Naive thymus-derived CD8-positive, alpha-beta T cell (primary cell): ENCODE measurements around the gene FBLN1. TPM values are rescaled to one million over a fixed set of nuclear protein-coding genes. Genes with fewer than 3 reads are reported as not detected.
"Not testable (repeated sequence)": the region's sequence is repeated elsewhere in the genome, so short reads cannot be mapped to it uniquely, and the experiment has no call there.

ENCODE experiments used
- ATAC-seq, 2 donors: fragments of 150-1000 bp; cut with Tn5 transposase in 1 of 2; sonication (Bioruptor Pico), chemical (Tn5 transposase) in 1 of 2; 1 replicate in 1 of 2; 2 replicates in 1 of 2; pipeline ENCODE4 v1.10.0; 2021; ENCODE audit warnings: mild to moderate bottlenecking in 2 of 2, moderate library complexity in 2 of 2
- POLR2A ChIA-PET: fragments of 350-600 bp; sonication (Branson Sonifier 250); formaldehyde crosslinking; loops from one replicate; lab custom pipeline; 2021; ENCODE audit warnings: antibody characterized with exemption; lab: Charles Lee
- DNase-seq, 10 donors: peaks; one replicate each; pipeline versions ENCODE4 v3.0.0 to v3.0.0-alpha.2; 2020 to 2022
- H3K27ac Mint-ChIP-seq, 10 donors: one replicate each; pipeline ENCODE4 v1.8.0; 2020 to 2022; ENCODE audit warnings: mild to moderate bottlenecking in 10 of 10, mixed read lengths in 10 of 10, moderate library complexity in 4 of 10, inconsistent platforms in 1 of 10
- H3K27me3 Mint-ChIP-seq, 5 donors: one replicate each; pipeline ENCODE4 v1.8.0; 2021 to 2022; ENCODE audit warnings: mixed read lengths in 5 of 5
- H3K36me3 Mint-ChIP-seq, 3 donors: one replicate each; pipeline ENCODE4 v1.8.0; 2020 to 2022; ENCODE audit warnings: mixed read lengths in 3 of 3, mild to moderate bottlenecking in 2 of 3, inconsistent platforms in 1 of 3
- H3K4me1 Mint-ChIP-seq, 4 donors: one replicate each; pipeline ENCODE4 v1.8.0; 2021 to 2022; ENCODE audit warnings: mixed read lengths in 4 of 4
- H3K4me3 Mint-ChIP-seq, 10 donors: one replicate each; pipeline ENCODE4 v1.8.0; 2020 to 2022; ENCODE audit warnings: mild to moderate bottlenecking in 10 of 10, mixed read lengths in 10 of 10, moderate library complexity in 6 of 10, inconsistent platforms in 1 of 10
- H3K9me3 Mint-ChIP-seq, 9 donors: one replicate each; pipeline ENCODE4 v1.8.0; 2020 to 2022; ENCODE audit warnings: mixed read lengths in 9 of 9, mild to moderate bottlenecking in 3 of 9, inconsistent platforms in 1 of 9, moderate library complexity in 1 of 9
- polyA plus RNA-seq, 3 donors: library from polyadenylated mRNA; unstranded; fragments of 300-500 nt; fragmentation: Illumina TruSeq; gene quantifications; one replicate each; pipeline ENCODE4 v1.2.3, GENCODE V29; 2021
- total RNA-seq, 8 experiments: library from RNA in 2 of 8; stranded (reverse) in 2 of 8; gene quantifications; one replicate each; pipeline ENCODE4 v1.2.3 and lab custom pipeline; 2021 to 2026

Gene FBLN1
- total and polyA plus RNA-seq, 5 experiments from 2014 or later, result not detected

DNA sequence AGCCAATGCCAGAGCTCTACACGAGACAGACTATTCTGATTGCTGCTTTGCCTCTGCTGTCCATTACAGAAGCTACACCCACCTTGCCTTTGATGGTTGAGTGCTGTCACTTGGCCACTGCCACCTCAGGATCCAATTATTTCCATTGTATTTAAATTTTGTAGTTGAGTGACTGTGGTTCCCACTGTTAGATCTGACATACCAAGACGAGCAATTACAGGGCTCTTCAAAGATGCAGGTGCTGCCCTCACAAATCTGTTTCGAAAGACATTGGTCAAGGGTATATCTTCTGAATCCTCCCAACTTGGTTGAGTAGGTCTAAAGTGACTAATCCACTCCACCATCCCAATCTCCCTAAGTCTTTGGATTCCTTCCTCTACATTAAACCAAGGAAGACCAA is 57.4 kb downstream of the FBLN1 start:
- DNase-seq, H3K4me3 Mint-ChIP-seq, H3K4me1 Mint-ChIP-seq, H3K27ac Mint-ChIP-seq, POLR2A ChIA-PET, ATAC-seq: not testable (repeated sequence)
- Mint-ChIP-seq H3K27me3 (peaks cover 4 to 18% (median 14%) of the 10 kb centered on the region in 5 donors), H3K9me3 (peaks cover 0 to 31% (median 12%) of the 10 kb centered on the region in 9 donors), H3K36me3 (peaks cover 0 to 18% (median 0%) of the 10 kb centered on the region in 3 donors)

DNA sequence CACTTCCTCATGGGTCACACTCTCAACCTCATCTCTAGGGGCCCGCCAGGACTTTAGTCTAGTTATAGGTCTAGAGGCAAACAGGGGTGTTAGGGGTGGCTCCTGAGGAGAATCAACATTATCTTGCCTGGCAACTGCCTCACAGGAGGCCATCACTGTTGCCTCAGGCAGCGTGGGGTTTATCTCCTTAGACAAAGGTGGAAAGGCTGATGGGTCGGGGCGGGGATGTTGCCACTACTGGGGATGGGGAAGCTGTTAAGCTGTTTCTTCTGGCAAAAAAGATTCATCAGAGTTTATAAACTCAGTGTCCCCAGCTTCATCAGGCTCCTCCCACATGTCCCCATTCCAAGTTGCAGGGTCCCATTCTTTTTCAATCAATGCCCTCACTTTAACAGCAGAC is 58.1 kb downstream of the FBLN1 start:
- Mint-ChIP-seq H3K27me3 (peaks cover 6 to 20% (median 18%) of the 10 kb centered on the region in 5 donors), H3K9me3 (peaks cover 0 to 31% (median 12%) of the 10 kb centered on the region in 9 donors), H3K36me3 (peaks cover 0 to 18% (median 0%) of the 10 kb centered on the region in 3 donors)
- POLR2A ChIA-PET, H3K27ac Mint-ChIP-seq, H3K4me1 Mint-ChIP-seq, ATAC-seq, DNase-seq, H3K4me3 Mint-ChIP-seq: not testable (repeated sequence)

DNA sequence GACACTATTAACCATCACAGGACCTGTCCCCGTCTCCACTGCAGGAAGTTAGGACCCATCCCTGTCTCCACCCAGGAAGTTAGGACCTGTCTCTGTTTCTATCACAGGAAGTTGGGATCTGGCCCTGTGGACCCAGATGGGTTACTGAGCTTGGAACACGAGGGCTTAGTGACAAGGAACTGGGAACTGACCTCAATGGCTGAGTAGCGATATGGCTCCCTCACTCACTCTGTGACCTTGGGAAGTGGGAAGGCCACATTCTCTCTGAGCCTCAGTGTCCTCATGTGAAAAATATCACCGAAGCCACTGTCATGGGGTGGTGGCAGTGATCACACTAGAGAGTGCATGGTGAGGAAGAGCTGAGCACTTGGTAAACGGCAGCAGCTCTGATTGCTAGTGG is 59.4 kb downstream of the FBLN1 start:
- peaks cover 6 to 28% (median 15%) of the 10 kb centered on the region in 5 donors for H3K27me3 Mint-ChIP-seq
- POLR2A ChIA-PET, result no interaction called here
- H3K27ac Mint-ChIP-seq, result no peak overlapping the region
- H3K36me3 Mint-ChIP-seq, result peaks cover 0 to 18% (median 0%) of the 10 kb centered on the region in 3 donors
- H3K9me3 Mint-ChIP-seq, result peaks cover 0 to 31% (median 12%) of the 10 kb centered on the region in 9 donors
- no peaks in the 10 kb centered on the region for H3K4me1 Mint-ChIP-seq
- no peak for DNase-seq
- no peak overlapping the region for H3K4me3 Mint-ChIP-seq
- no peak for ATAC-seq

DNA sequence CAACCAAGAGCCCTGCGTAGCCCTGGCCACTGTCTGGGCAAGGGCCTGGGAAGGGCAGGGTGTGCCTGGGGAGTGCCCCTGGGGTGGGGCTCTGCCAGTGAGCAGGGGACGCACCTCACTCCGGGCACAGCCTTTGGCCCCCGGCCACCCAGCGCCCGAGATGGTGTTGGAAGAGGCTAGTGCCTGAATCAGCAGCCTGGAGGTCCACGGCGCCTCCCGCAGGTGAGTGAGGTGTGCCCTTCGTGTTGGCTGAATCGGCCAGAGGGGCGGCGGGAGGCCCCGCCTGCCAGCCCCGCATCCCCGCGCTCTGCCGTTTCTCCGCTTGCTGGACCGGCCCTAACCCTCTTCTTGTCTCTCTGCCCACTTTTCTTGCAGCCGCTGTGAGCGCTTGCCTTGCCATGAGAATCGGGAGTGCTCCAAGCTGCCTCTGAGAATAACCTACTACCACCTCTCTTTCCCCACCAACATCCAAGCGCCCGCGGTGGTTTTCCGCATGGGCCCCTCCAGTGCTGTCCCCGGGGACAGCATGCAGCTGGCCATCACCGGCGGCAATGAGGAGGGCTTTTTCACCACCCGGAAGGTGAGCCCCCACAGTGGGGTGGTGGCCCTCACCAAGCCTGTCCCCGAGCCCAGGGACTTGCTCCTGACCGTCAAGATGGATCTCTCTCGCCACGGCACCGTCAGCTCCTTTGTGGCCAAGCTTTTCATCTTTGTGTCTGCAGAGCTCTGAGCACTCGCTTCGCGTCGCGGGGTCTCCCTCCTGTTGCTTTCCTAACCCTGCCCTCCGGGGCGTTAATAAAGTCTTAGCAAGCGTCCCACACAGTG is 60.1 kb downstream of the FBLN1 start:
- peaks cover 0 to 31% (median 12%) of the 10 kb centered on the region in 9 donors for H3K9me3 Mint-ChIP-seq
- H3K36me3 Mint-ChIP-seq, result peaks cover 0 to 18% (median 0%) of the 10 kb centered on the region in 3 donors
- no peak for DNase-seq
- no peak overlapping the region for H3K27ac Mint-ChIP-seq
- no peak for ATAC-seq
- no peaks in the 10 kb centered on the region for H3K4me1 Mint-ChIP-seq
- H3K4me3 Mint-ChIP-seq, result no peak overlapping the region
- POLR2A ChIA-PET, result no interaction called here
- peaks cover 6 to 33% (median 19%) of the 10 kb centered on the region in 5 donors for H3K27me3 Mint-ChIP-seq

DNA sequence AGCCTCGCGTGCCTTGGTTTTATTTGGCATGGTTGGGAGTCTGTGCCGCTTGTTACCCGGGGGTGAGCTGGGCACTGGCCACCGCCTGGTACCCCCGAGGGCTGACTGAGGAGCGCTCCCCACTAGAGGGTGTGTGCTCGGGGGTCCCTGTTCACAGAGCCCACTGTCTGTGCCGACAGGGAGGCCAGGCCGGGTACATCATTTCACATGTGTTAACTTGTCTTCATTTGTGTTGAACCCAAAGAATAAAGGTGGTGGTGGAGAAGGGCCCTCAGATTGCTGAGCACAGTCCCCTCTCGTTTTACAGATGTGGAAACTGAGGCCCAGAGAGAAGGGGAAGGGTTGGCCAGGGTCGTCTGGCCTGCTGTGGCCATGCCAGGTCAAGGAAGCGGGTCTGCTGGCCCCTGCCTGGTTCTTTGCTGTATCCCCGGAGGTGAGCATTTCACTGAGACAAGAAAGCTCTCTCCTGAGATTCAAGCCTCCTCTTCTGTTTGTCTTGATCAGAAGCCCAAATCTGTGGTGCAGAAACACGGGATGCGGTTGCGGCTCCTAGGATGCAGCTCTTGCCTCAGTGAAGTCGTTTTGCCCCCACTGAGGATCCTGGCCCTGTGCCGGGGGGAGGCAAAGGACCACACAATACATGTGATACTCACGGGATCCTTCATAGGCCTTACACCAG is 60.8 kb downstream of the FBLN1 start:
- H3K27ac Mint-ChIP-seq, result no peak overlapping the region
- POLR2A ChIA-PET, result no interaction called here
- H3K27me3 Mint-ChIP-seq, result peaks cover 7 to 33% (median 19%) of the 10 kb centered on the region in 5 donors
- H3K4me1 Mint-ChIP-seq, result no peaks in the 10 kb centered on the region
- ATAC-seq, result no peak
- DNase-seq, result no peak
- H3K36me3 Mint-ChIP-seq, result peaks cover 0 to 18% (median 0%) of the 10 kb centered on the region in 3 donors
- no peak overlapping the region for H3K4me3 Mint-ChIP-seq
- peaks cover 0 to 31% (median 12%) of the 10 kb centered on the region in 9 donors for H3K9me3 Mint-ChIP-seq

DNA sequence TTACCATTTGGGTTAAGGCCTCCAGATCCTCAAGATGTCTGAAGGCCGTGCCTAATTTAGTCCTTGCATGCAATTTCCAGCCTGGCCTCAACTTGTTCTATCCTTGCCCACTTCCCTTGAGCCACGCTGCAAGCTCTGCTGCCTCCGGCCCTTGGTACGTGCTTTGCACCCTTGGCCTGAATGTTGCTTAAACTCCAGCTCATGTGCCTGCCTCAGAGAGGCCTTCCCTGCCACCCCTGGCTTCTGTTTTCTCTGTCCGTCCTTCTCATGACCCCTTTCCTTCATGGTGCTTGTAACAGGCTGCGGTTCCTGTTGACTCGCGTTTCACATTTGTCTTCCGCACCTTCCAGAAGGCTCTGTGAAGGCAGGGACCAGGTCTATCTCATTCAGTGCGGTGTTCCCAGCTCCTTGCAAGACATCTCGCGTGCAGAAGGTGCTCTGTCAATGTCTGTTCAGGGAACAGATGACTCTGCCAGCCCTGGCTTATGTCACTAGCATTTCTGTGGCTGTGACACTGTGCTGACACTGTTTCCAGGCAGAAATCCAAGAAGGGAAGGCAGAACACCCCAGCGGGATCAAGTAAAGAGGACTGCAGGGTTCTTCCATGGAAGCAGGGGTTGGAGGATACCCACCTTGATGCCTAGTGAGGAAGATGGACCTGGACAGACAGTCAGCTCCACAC is 61.8 kb downstream of the FBLN1 start:
- H3K4me3 Mint-ChIP-seq, result no peak overlapping the region
- peaks cover 0 to 30% (median 12%) of the 10 kb centered on the region in 9 donors for H3K9me3 Mint-ChIP-seq
- H3K36me3 Mint-ChIP-seq, result peaks cover 0 to 18% (median 0%) of the 10 kb centered on the region in 3 donors
- DNase-seq (no peak), ATAC-seq (no peak)
- POLR2A ChIA-PET, result no interaction called here
- no peak overlapping the region for H3K27ac Mint-ChIP-seq
- H3K4me1 Mint-ChIP-seq, result no peaks in the 10 kb centered on the region
- peaks cover 9 to 33% (median 21%) of the 10 kb centered on the region in 5 donors for H3K27me3 Mint-ChIP-seq

DNA sequence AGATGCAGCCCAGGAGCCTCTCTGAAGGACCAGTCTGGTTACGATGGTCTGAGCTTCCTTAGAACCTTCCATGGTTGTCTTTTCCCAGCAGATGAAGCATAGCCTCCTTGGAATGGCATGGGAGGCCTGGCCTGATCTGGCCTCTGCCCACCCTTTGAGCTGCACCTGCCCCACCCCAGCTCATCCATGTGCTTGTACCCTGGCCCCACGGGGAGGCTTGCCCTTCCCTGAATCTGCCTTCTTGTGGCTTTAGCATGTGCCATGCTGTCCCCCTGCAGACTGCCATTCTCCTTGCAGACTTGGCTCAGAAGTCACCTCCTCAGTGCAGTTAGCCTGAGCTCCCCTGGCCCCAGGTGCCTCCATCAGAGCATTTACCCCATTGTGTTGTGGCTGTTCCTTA is 62.5 kb downstream of the FBLN1 start:
- Mint-ChIP-seq H3K4me3 (no peak overlapping the region), H3K9me3 (peaks cover 1 to 28% (median 9%) of the 10 kb centered on the region in 9 donors), H3K4me1 (no peaks in the 10 kb centered on the region), H3K27ac (no peak overlapping the region), H3K27me3 (peaks cover 9 to 33% (median 21%) of the 10 kb centered on the region in 5 donors), H3K36me3 (peaks cover 0 to 14% (median 2%) of the 10 kb centered on the region in 3 donors)
- POLR2A ChIA-PET, result no interaction called here
- DNase-seq, result no peak
- no peak for ATAC-seq

DNA sequence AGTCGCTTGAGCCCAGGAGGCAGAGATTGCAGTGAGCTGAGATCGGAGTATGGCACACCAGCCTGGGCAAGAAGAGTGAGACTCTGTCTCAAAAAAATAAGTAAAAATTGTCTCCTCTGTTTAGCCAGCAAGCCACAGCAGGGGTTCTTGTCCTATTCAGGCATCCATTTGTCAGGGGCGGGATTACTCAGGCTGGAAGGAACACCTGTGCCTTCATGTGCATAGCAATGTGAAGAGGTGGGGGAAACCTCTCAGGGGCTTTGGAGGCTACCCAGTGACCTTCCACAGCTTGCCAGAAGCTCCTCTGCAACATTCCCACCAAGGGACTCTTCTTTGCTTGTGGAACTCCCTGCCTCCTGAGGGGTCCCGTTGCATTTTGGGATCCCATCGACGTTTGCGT is 63.3 kb downstream of the FBLN1 start:
- Mint-ChIP-seq H3K27me3 (peaks cover 9 to 33% (median 21%) of the 10 kb centered on the region in 5 donors), H3K9me3 (peaks cover under 1 to 28% (median 9%) of the 10 kb centered on the region in 9 donors), H3K36me3 (peaks cover 0 to 14% (median 2%) of the 10 kb centered on the region in 3 donors), H3K4me1 (no peaks in the 10 kb centered on the region), H3K4me3 (no peak overlapping the region), H3K27ac (no peak overlapping the region)
- no peak for DNase-seq
- POLR2A ChIA-PET, result no interaction called here
- no peak for ATAC-seq

DNA sequence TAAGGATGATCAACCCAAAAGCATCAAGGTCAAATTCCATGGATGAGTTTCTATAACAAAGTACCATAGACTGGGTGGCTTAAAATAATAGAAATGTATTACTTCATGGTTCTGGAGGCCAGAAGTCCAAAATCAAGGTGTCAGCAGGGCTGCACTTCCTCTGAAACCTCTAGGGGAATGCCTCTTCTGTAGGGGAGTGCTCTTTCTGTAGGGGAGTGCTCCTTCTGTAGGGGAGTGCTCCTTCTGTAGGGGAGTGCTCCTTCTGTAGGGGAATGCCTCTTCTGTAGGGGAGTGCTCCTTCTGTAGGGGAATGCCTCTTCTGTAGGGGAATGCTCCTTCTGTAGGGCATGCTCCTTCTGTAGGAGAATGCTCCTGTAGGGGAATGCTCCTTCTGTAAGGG is 65.5 kb downstream of the FBLN1 start:
- peaks cover 0 to 10% (median 2%) of the 10 kb centered on the region in 3 donors for H3K36me3 Mint-ChIP-seq
- POLR2A ChIA-PET, result no interaction called here
- no peaks in the 10 kb centered on the region for H3K4me1 Mint-ChIP-seq
- H3K9me3 Mint-ChIP-seq, result peaks cover 0 to 27% (median 16%) of the 10 kb centered on the region in 9 donors
- H3K27ac Mint-ChIP-seq, result no peak overlapping the region
- peaks cover 9 to 33% (median 19%) of the 10 kb centered on the region in 5 donors for H3K27me3 Mint-ChIP-seq
- ATAC-seq (no peak), DNase-seq (no peak)
- H3K4me3 Mint-ChIP-seq, result no peak overlapping the region

DNA sequence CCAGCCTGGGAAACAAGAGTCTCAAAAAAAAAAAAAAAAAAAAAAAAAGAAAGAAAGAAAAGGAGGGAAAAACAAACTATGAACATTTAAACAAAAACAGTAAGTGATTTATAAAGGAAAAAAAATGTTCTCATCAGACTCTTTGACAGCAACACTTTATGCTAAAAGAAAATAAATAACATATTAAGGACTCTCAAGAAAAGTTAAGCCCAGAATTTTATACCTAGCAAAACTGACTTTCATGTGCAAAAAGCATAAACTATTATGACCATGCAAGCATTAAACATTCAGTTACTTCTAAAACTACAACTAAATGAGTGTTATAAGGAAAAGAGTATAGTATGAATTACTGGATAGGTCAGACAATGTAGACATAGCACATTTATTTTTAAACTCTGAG is 68.4 kb downstream of the FBLN1 start:
- peaks cover 7 to 13% (median 10%) of the 10 kb centered on the region in 5 donors for H3K27me3 Mint-ChIP-seq
- H3K36me3 Mint-ChIP-seq, result peaks cover 0 to 10% (median 2%) of the 10 kb centered on the region in 3 donors
- ATAC-seq (no peak), DNase-seq (no peak)
- H3K27ac Mint-ChIP-seq, result no peak overlapping the region
- H3K4me1 Mint-ChIP-seq, result peaks cover 0 to 4% (median 2%) of the 10 kb centered on the region in 4 donors
- H3K9me3 Mint-ChIP-seq, result peaks cover 0 to 27% (median 16%) of the 10 kb centered on the region in 9 donors
- POLR2A ChIA-PET, result no interaction called here
- H3K4me3 Mint-ChIP-seq, result no peak overlapping the region

DNA sequence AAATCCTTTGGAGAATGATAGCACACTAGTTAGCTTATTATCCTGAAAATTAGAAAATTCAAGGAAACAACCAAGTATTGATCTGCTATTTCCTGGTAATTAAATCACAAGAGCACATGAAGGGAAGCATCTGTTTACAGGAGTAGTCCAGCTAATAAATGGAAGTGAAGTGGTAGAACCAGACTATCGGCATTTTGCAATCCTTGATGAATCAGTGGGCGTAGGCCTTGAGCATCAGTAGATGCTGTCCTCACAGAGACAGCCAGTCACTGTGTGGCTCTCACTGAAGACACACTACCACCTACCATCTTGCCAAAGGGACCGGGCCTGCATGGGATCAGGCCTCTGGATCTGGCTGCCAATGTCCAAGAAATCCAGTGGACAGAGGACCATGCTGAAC is 69.8 kb downstream of the FBLN1 start:
- Mint-ChIP-seq H3K4me3 (no peak overlapping the region), H3K27me3 (peaks cover 9 to 16% (median 13%) of the 10 kb centered on the region in 5 donors), H3K27ac (no peak overlapping the region), H3K36me3 (peaks cover 0 to 10% (median 2%) of the 10 kb centered on the region in 3 donors), H3K9me3 (peaks cover 0 to 27% (median 16%) of the 10 kb centered on the region in 9 donors), H3K4me1 (peaks cover 0 to 4% (median 2%) of the 10 kb centered on the region in 4 donors)
- no peak for DNase-seq
- no peak for ATAC-seq
- POLR2A ChIA-PET, result no interaction called here

DNA sequence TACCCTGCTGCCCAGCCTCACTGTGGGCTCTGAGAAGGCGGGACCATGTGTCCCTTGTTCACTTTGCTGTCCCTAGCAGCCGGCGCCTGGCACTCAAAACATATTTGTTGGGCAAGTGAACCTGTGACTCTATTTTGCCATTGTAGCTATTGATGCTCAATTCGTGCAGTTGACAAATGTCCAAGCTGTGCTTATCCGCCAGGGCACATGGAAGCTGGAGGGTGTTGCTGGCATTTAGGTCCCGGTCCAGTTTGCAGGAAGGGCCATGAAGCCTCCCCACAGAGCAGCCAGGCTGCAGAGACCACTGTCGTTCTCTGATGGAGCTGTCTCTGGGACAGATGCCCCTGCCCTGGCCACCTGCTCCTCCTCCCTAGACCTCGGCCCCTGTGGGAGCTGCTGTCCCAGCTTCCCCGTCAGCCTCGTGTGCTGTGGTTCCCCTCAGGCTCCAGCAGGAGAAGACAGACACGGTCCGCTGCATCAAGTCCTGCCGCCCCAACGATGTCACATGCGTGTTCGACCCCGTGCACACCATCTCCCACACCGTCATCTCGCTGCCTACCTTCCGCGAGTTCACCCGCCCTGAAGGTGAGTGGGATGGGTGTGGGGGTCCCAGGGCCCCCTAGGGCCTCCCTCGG is 71.5 kb downstream of the FBLN1 start:
- H3K4me1 Mint-ChIP-seq, result peaks cover 0 to 6% (median 3%) of the 10 kb centered on the region in 4 donors
- peaks cover 0 to 10% (median 2%) of the 10 kb centered on the region in 3 donors for H3K36me3 Mint-ChIP-seq
- peaks cover 4 to 22% (median 8%) of the 10 kb centered on the region in 5 donors for H3K27me3 Mint-ChIP-seq
- DNase-seq, result no peak
- H3K9me3 Mint-ChIP-seq, result peaks cover 0 to 25% (median 16%) of the 10 kb centered on the region in 9 donors
- H3K4me3 Mint-ChIP-seq, result no peak overlapping the region
- no peak for ATAC-seq
- no peak overlapping the region for H3K27ac Mint-ChIP-seq
- POLR2A ChIA-PET, result interaction anchor here (0.6 kb wide), 1 partner anchor 202 kb away, joined by 4 read pairs; no protein-coding TSS in a partner anchor
